Measurements from ENCODE around the gene MSGN1.

The MSGN1 gene

DNA sequence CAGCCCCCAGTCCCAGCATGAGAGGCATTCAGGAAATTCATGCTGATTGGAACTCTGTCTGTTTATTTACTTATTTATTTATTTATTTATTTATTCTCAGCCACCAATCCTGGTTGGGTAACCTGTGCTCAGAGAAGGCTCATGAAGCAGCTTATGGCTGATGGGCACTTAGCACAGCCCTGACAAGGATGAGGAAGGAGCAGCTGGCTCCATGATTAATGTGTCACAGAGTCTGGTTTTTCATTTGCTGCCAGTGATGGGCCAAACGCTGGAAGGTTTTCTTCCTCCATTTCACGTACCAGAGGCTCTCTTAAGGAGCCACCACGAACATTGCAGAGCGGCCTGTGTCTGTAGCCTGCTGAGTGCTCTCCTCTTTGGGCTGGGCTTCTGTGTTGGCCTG is 33.9 kb downstream of the MSGN1 start:
- no peak for DNase-seq

DNA sequence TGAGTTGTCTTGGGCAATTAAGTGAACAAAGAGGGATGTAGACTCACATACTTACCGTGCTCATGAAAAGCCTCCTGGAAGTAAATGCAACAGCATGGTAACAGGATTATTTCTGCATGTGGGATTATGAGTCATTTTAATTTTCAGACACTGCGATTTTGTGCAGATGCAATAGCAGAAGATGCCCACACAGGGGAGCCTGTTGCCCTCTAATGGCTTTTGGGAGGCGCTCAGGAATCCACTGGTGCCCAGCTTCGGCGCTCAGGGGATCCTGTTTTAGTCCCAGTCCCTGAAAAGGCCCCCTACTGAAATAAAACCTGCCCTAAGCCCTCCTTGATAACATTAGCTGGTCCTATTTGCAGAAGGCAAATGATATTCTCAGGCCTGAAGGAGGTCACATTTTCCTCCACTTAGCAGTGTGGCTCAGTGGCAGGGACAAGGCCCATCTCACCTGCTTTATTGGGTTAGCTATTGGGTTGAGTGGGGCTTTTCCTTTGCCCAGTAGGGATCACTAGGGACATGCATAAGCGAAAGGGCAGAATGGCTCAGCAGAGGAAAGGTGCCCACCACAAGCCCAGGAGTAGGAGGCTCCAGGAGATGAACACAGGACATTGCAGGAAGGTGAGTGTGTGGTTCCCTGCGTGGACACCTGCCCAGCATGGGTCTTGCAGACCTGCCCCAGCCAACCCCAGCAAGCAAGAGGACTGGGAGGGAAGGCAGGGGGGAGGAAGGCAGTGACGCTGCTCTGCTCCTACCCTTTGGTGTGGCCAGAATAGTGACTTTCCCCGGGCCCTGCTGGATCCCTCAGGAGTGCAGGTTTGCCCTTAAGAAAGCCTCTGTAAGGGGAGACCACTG is 35.7 kb downstream of the MSGN1 start:
- peak; percentile 51 to 54 for DNase-seq

DNA sequence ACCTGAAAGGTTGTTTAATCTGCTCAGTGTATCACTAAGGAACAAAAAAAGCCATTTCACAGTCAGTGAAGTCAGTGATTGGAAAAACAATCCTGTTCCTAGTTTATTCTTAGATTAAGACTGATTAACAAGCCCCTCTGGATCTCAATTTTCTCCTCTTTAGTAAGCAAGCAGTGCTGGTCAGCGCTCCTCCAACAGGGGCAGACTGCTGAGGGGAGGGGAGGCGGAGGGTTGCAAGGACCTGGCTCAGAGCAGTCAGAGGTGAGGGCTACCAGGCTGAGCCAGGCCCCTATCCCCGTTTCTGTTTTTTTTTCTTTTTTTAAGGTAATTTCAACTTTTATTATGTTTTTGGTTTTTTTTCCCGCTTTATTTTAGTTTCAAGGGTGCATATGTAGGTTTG is 37.5 kb downstream of the MSGN1 start:
- DNase-seq, result no peak

DNA sequence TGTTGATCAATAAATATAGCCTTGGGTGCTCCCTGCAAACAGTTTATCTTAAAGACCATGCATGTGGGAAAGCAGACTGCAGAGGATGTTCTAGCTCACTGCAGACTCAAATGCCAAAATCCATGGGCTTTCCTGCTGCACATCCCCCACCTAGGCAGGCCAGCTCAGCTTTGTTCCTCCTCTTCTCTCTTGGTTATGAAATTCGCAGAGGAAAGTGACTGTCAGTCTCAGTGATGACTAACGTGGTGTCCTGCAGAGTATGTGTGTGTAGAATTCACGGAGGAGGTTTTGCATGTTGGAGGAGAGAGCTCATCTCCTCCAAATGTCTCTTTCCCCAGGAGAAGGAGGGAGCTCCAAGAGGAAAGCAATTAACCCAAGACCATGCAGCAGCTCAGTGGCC is 40.8 kb downstream of the MSGN1 start:
- no peak for DNase-seq

DNA sequence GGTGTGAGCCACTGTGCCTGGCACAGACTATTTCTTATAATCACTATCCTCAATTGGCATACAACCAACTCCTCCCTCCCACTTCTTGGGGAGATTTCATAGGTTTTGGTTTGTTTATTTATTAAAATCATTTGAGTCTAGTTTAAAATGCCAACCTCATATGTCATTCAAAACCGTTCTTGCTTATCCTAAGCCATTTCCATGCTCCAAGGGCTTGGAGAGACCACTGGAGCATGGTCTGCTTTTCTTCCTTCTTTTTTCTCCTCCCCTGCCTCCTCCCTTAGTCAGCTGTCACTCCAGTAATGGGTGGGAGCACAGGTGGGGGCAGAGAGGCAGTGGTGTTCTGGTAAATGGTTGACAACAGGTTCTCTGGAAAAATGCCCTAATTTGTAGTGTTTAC is 41.8 kb downstream of the MSGN1 start:
- no peak for DNase-seq

DNA sequence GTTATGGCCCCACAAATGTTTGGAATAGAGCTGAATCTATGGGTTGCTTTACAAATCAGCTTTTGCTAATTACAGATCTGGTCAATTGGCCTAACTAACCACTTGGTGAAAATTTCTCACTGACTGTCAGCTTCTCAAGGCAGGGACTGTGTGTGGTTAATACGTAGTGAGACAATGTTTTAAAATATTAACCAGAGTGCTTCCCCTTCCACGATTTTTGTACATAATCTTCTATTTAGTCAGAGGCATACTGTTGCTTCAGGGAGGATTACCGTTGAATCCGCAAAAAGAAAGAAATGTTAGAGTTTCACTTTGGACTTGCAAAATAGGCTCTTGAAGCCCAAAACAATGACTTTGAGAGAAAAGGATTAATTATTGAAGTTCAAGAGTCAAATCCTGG is 47.3 kb downstream of the MSGN1 start:
- DNase-seq, result no peak

DNA sequence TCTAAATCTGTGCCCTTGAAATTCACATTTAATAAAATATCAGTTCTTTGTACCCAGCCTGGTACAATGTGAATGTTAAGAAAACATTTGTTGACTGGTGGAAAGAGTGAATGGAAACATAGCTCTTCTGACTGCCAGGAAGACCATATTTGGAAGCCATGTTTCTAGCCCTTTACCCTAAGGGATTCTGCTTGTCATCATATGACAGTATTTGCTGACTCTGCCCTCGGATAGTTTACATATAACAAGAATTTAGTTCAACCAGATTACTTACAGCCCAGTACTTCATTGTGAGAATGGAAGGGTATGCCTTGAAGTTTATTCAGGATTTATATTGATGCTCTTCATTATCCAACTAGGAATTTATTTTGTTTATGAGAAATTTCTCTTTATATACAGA is 48.4 kb downstream of the MSGN1 start:
- no peak for DNase-seq

DNA sequence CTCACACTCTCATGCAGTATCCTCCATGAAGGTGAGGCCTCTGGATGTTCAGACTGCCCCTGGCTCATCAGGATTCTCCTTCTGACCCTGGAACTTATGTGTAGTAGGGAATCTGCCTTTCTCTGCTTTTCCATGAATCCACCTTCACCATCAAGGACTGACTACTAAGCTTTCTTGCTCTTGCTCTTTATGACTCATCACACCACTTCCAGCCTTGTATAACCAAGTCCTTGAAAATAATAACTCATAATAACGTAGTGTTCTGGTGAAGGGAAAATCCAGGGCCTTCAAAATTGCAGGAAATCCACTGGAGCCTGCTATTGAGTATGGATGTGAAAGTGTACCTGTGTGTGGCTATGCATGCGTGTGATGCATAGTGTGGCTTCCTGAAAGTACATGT is 50.9 kb downstream of the MSGN1 start:
- no peak for DNase-seq

Data from AML-193 (cell line).